Fibroblast of lung (primary cell): Measurements from ENCODE around the gene PPP2CA. TPM values are rescaled to one million over a fixed set of nuclear protein-coding genes. Genes with fewer than 3 reads are reported as not detected.
A peak's percentile ranks its signal among the peaks of the same experiment; 100 is the strongest.

Source experiments
- DNase-seq, 2 donors: peaks; one replicate each; pipeline versions ENCODE4 v3.0.0 to v3.0.0-alpha.2; 2010; ENCODE audit warnings: low read depth in 2 of 2
- H2AFZ ChIP-seq: 2 replicates; pipeline ENCODE4 v1.5.1; 2012; ENCODE audit warnings: low read length, control low read depth, inconsistent platforms
- H3K27ac ChIP-seq: 2 replicates; pipeline ENCODE4 v1.5.1; 2011; ENCODE audit warnings: low read length, control low read depth; ENCODE audit not compliant: insufficient read depth
- H3K27me3 ChIP-seq: 2 replicates; pipeline ENCODE4 v1.5.1; 2011; ENCODE audit warnings: mild to moderate bottlenecking, low read length; ENCODE audit not compliant: control insufficient read depth, insufficient read depth
- H3K36me3 ChIP-seq: 2 replicates; pipeline ENCODE4 v1.5.1; 2011; ENCODE audit warnings: low read length; ENCODE audit not compliant: control insufficient read depth, insufficient read depth
- H3K4me1 ChIP-seq: 2 replicates; pipeline ENCODE4 v1.5.1; 2011; ENCODE audit warnings: low read length; ENCODE audit not compliant: control insufficient read depth, insufficient read depth; ENCODE audit errors: extremely low read depth
- H3K4me2 ChIP-seq: 2 replicates; pipeline ENCODE4 v1.5.1; 2011; ENCODE audit warnings: low read length, control low read depth; ENCODE audit not compliant: insufficient read depth; ENCODE audit errors: extremely low read depth
- H3K4me3 ChIP-seq, 4 experiments: fragments of 200-600 bp in 1 of 4; sonication (generic) in 1 of 4; replicated peaks in 1 of 4; 2 replicates each; pipeline ENCODE4 v1.5.1; 2011 to 2016; ENCODE audit warnings: low read length in 4 of 4, low read depth in 3 of 4, mild to moderate bottlenecking in 3 of 4, control low read depth in 2 of 4, inconsistent platforms in 1 of 4, mixed read lengths in 1 of 4; ENCODE audit not compliant: insufficient read depth in 1 of 4; ENCODE audit errors: control extremely low read depth in 1 of 4
- H3K79me2 ChIP-seq: 2 replicates; pipeline ENCODE4 v1.5.1; 2012; ENCODE audit warnings: mild to moderate bottlenecking, low read length, inconsistent platforms; ENCODE audit not compliant: control insufficient read depth, insufficient read depth
- H3K9ac ChIP-seq: 2 replicates; pipeline ENCODE4 v1.5.1; 2011; ENCODE audit warnings: mild to moderate bottlenecking, low read length, control low read depth; ENCODE audit not compliant: insufficient read depth
- H3K9me3 ChIP-seq: 2 replicates; pipeline ENCODE4 v1.5.1; 2012; ENCODE audit warnings: low read depth, low read length; ENCODE audit not compliant: control insufficient read depth, insufficient read depth
- H4K20me1 ChIP-seq: 2 replicates; pipeline ENCODE4 v1.5.1; 2011; ENCODE audit warnings: low read length; ENCODE audit not compliant: control insufficient read depth, insufficient read depth; ENCODE audit errors: extremely low read depth
- CTCF ChIP-seq, 2 donors: IDR thresholded peaks in 1 of 2; conservative IDR thresholded peaks in 1 of 2; 1 replicate in 1 of 2; 2 replicates in 1 of 2; pipeline ENCODE4 v1.5.1; 2011 to 2012; ENCODE audit warnings: low read length in 2 of 2, control low read depth in 1 of 2, inconsistent platforms in 1 of 2, low read depth in 1 of 2, mild to moderate bottlenecking in 1 of 2
- EZH2 ChIP-seq: IDR thresholded peaks from 2 replicates; pipeline ENCODE4 v1.5.1; 2012; ENCODE audit warnings: low read length, control low read depth, mild to moderate bottlenecking; ENCODE audit errors: missing control alignments
- polyA plus RNA-seq, 2 donors: library from polyadenylated mRNA; depleted of rRNA in 1 of 2; stranded (reverse) in 1 of 2; unstranded in 1 of 2; fragments of >200 nt; gene quantifications; 2 replicates each; pipeline ENCODE4 v1.2.1, GENCODE V29; 2011 to 2012; ENCODE audit warnings: missing spikeins in 1 of 2
- total RNA-seq: library from RNA; depleted of rRNA; stranded (reverse); fragments of >200 nt; gene quantifications from 2 replicates; pipeline ENCODE4 v1.2.1, GENCODE V29; 2014

Gene PPP2CA
- total and polyA plus RNA-seq, 2 donors (not counting 1 experiment from before 2014, with no cell fraction given), result 58.6 to 191 TPM

GRCh38 chr5:134176511-134177368 lies 49.1 kb downstream of the PPP2CA start, which contains the start of gene SKP1:
Gene SKP1, minus strand, starts transcription at chr5:134176950. Its CDS starts 2,928 bp downstream, at chr5:134174022.
- peaks cover 7% of the 10 kb centered on the region for H3K4me1 ChIP-seq
- no peak for TF ChIP-seq CTCF (conservative IDR thresholded peaks at IDR 0.05 in 1 of 2, IDR thresholded peaks at IDR 0.05 in 1 of 2; ENCODE audit: low read depth in 1 of 2, low read length in 2 of 2)
- TF ChIP-seq EZH2, result no peak
- H3K36me3 ChIP-seq, result peaks cover 5% of the 10 kb centered on the region
- H3K4me3 ChIP-seq, result peak within 1 kb of the TSS; percentile 79 to 100 (median 95)
- H3K27ac ChIP-seq, result peak within 1 kb of the TSS; percentile 96
- H3K79me2 ChIP-seq, result peaks cover 48% of the 10 kb centered on the region
- H3K9ac ChIP-seq, result peak within 1 kb of the TSS; percentile 98
- no peaks in the 10 kb centered on the region for H3K27me3 ChIP-seq
- H3K9me3 ChIP-seq, result no peaks in the 10 kb centered on the region
- peak; percentile 69 to 84 for DNase-seq
- peak within 1 kb of the TSS; percentile 25 for H2AFZ ChIP-seq
- H3K4me2 ChIP-seq, result peak within 1 kb of the TSS; percentile 96
- H4K20me1 ChIP-seq, result peaks cover 6% of the 10 kb centered on the region

- peaks cover 7% of the 10 kb centered on the region for H3K4me1 ChIP-seq
- peaks cover 8% of the 10 kb centered on the region for H3K36me3 ChIP-seq
- no peaks in the 10 kb centered on the region for H3K27me3 ChIP-seq
- no peak for TF ChIP-seq EZH2
- TF ChIP-seq CTCF (conservative IDR thresholded peaks at IDR 0.05 in 1 of 2, IDR thresholded peaks at IDR 0.05 in 1 of 2; ENCODE audit: low read depth in 1 of 2, low read length in 2 of 2), result no peak
- peaks cover 55% of the 10 kb centered on the region for H3K79me2 ChIP-seq
- peaks cover 6% of the 10 kb centered on the region for H4K20me1 ChIP-seq
- peak overlapping the region; percentile 79 to 100 (median 95) for H3K4me3 ChIP-seq
- peak overlapping the region; percentile 95 for H3K4me2 ChIP-seq
- H3K9me3 ChIP-seq, result no peaks in the 10 kb centered on the region
- H3K9ac ChIP-seq, result peak overlapping the region; percentile 98
- peak overlapping the region; percentile 96 for H3K27ac ChIP-seq
- H2AFZ ChIP-seq, result no peak overlapping the region
- peak; percentile 25 to 47 for DNase-seq
Measured at GRCh38 chr5:134175921-134176510, 49.9 kb downstream of the PPP2CA start.
